NCI-H146 treated with DMSO at 0.1 percent for 48 hours (cell line): ENCODE measurements around the gene PHACTR4.
"Not testable (repeated sequence)": the region's sequence is repeated elsewhere in the genome, so short reads cannot be mapped to it uniquely, and the experiment has no call there.

Experiments
- DNase-seq: peaks from one replicate; lab custom pipeline; 2025; ENCODE audit not compliant: unreplicated experiment; lab: John Stamatoyannopoulos, UW

PHACTR4 gene

DNA sequence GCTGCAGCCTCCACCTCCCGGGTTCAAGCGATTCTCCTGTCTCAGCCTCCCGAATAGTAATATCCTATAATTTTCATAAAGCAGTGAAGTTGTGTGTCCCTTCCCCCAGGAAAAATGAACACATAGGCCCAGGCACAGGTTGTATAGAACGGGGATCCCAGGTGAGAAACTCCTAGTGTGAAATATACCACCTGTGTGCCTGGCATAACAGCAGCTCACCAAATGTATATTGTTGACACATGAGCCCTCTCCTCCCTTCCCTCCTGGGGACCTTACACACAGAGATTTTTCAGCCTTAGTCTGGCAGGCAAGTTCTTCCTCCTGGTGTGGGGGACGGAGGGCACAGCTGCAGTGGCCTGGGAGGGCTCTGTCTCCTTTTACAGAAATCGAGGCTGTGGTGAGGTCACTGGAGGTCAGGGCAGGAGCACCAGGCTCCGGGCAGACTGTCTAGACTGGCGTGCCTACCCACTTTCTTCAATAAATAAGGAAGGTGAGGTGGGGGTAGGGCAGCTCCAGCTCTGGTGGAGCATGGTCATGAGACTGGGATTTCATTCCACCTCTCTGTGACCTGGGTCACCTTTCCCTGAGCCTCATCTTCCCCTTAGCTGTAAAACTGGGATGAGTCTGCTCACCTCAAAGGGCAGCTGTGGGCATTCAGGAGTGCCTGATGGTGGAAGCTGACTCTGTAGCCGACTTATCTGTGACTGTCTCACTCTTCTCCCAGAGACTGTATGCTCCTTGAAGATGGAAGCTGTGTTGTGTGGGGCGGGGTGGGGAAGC is 150.6 kb downstream of the PHACTR4 start:
- DNase-seq = no peak

DNA sequence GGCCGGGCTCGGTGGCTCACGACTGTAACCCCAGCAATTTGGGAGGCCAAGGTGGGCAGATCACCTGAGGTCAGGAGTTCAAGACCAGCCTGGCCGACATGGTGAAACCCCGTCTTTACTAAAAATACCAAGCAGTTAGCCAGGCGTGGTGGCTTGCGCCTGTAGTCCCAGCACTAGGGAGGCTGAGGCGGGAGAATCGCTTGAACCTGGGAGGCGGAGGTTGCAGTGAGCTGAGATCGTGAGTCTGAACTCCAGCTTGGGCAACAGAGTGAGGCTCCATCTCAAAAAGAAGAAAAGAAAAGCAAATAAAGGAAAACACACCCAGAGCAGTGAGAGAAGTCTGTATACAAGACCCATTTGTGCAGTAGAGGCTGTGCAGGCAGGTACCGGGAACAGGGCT is 151.3 kb downstream of the PHACTR4 start:
- DNase-seq = not testable (repeated sequence)

DNA sequence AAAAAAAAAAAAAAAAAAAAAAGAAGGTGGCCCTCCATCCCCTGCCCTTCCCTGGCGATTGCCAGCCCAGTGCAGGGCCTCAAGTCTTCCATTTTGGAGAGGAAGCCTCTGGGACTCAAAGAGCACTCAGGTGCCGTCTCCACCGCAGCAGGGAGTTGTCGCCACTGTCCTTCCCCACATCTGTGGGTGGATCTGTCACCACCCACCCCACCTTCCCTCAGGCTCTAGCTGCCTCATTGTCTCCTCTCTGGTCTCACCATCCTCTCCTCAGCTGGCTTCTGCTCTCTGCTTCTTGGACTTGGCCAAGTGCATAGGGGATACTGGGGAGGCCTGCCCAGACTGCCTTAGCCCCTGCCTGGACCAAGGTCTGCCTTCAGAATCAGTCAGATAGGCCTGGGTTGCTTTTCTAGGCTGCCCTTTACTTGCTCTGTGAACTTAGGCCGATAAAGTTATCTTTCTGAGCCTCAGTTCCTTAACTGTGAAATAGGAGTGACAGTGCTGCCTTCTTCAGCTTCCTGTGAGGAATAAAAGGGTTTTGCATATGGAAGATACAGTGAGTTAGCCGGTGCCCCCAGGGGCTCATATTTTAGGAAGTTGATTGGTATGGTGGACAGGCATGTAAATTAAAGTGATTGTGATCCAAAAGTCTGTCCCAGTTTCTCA is 152.1 kb downstream of the PHACTR4 start:
- DNase-seq = no peak

DNA sequence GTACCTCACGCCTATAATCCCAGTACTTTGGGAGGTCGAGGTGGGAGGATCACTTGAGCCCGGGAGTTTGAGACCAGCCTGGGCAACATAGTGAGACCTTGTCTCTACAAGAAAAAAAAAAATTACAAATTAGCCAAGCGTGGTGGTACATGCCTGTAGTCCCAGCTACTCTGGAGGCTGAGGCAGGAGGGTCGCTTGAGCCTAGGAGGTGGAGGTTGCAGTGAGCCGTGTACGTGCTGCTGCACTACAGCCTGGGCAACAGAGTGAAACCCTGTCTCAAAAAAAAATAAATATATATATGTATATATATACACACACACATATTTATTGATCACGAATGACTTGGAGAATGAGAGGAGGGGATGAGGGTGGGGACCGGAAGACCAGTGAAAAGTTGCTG is 153.0 kb downstream of the PHACTR4 start:
- not testable (repeated sequence) for DNase-seq

DNA sequence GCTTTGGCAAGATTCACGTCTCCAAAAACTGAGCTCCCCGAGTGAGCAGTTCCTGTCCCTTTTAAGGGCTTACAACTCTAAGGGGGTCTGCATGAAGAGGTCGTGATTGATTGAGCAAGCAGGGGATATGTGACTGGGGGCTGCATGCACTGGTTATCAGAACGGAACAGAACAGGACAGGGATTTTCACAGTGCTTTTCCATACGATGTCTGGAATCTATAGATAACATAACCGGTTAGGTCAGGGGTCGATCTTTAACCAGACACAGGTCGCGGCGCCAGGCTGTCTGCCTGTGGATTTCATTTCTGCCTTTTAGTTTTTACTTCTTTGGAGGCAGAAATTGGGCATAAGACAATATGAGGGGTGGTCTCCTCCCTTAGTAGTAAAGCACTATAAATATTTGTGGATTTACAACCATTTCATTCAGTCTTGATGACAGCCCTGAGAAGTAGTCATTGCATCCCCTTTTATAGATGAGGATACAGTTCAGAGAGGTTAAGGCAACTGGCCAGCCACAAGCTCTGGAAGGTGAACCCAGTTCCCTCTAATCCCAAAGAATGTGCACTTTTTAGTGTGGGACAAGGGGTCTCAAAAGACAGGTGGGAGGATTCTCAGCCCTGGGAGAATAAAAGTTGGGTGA is 155.6 kb downstream of the PHACTR4 start:
- DNase-seq = not testable (repeated sequence)

DNA sequence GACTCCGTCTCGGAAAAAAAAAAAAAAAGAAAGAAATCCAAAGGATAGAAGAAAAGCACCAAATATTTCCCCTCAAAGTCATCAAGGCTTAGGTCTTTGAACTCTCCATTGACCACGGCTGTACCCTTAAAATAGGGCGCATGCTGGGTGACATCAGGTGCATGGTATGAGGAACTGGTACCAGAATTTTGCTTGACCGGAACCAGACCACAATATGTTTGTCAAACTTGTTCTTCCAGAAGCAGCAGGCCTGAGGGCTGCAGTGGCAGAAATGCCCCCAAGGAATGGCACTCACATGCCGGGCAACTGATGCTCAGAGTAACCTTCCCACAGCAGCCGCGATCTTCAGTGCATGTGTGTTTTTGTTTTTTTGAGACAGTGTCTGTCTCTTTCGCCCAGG is 157.3 kb downstream of the PHACTR4 start:
- DNase-seq = no peak

DNA sequence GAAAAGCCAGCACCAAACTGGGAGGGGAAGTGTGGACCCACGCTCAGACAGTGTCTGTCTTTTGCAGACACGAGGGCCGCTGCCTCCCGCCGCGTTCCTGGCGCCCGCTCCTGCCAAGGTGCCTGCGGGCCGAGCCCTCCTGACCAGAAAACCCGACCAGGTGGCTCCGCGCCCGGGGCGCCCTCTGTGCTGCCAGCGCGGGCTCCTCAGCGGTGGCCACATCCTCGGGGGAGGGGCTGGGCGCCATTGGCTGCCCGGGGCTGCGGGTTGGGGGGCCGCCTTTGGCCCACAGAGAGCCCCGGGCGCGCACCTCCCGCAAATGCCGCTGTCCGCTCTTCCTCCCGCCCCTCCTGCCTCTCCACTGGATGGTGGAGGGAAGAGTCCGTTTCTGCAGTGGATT is 160.9 kb downstream of the PHACTR4 start:
- no peak for DNase-seq

DNA sequence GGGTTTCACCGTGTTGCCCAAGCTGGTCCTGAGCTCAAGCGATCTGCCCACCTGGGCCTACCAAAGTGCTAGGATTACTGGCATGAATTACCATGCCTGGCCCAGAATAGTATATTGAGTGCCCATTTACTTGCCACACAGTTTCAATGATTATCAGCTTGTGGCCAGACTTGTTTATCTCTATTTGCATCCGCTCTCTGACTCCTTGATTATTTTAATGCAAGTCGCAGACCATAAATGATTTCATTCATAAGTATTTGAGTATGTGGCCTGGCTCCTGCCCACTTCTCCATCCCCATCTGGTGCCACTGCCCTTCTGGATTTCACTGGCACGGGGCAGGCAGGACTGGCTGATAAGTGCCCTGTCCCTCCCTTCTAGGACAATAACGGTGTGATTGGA is 165.1 kb downstream of the PHACTR4 start:
- DNase-seq = no peak

DNA sequence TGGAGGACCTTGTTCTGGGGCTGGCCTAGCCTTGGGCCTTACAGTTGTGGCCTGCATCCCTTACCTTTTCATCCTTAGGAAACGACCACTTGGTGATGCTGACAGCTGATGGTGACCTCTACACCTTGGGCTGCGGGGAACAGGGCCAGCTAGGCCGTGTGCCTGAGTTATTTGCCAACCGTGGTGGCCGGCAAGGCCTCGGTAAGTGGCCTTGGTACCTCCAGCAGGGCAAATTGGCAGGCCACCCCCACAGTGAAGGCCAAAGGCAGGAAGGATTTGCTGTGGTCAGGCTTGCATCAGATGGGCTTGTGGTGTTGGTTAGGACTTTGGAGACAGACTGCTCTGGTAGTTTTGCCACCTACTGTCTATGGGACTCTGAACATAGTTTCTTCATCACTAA is 165.6 kb downstream of the PHACTR4 start:
- DNase-seq = no peak

DNA sequence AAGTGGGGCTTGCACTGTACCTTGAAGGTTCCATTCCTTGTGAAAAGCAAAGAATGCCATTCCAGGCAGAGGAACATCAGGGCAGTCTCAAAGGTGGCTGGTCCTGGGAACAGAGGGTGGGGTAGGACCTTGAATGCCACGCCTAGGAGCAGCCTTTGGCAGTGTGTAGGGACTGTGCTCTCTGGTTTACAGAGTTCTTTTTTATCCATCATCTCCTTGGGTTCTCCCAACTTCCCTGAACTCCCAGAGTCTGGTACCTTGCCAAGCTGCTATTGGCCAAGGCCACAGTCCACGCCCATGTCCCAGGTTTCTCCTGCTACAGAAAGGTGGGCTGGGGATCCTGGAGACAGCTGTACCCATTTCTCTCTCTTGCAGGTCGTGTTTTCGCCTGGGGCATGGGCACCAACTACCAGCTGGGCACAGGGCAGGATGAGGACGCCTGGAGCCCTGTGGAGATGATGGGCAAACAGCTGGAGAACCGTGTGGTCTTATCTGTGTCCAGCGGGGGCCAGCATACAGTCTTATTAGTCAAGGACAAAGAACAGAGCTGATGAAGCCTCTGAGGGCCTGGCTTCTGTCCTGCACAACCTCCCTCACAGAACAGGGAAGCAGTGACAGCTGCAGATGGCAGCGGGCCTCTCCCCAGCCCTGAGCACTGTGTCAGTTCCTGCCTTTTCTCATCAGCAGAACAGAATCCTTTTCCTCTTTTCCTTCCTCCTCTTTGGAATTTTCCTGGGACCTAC is 168.1 kb downstream of the PHACTR4 start:
- no peak for DNase-seq

DNA sequence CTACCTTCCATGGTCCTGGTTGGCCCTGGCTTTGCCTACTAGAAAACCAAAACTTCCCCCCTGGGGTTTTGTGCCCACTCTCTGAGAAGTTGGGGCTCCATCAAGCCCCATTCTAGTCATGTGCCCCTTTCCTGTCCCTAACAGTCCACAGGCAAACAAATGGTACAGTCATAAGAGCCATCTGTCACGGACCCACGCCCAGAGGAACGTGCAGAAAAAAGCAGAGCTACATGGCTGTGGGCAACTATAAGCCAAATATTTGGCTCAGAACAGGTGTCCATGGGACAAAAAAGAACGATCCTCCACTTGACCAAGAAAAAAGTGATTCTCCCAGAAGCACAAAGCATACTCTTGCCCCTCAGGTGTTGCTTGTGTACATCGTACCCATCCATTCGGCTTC is 168.7 kb downstream of the PHACTR4 start:
- no peak for DNase-seq

DNA sequence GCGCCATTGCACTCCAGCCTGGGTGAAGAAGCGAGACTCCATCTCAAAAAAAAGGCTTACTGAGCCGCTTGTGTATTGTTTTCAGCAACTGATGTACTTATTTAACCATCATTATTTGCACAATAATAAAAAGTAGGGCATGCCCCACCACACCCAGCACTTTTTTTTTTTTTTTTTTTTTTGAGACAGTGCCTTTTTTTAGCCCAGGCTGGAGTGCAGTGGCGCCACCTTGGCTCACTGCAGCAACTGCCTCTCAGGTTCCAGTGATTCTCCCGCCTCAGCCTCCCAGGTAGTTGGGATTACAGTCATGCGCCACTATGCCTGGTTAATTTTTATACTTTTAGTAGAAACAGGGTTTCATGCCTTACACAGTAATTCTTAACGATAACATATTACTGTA is 171.1 kb downstream of the PHACTR4 start:
- DNase-seq = no peak

DNA sequence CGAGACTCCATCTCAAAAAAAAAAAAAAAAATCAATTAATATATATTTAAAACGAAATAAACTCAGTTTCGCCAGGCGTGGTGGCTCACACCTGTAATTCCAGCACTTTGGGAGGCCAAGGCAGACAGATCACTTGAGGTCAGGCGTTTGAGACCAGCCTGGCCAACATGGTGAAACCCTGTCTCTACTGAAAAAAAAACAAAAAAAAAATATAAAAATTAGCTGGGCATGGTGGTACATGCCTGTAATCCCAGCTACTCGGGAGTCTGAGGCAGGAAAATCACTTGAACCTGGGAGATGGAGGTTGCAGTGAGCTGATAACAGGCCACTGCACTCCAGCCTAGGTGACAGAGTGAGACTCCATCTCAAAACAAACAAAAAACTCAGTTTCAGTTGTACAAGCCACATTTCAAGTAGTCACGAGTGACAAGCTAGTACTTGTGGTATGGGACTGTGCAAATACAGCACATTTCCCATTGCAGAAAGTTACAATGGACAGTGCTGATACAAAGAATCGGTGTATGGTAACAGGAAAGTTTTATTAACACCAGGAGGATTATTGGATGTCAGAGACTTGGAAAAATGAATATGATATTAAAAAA is 172.0 kb downstream of the PHACTR4 start:
- not testable (repeated sequence) for DNase-seq

DNA sequence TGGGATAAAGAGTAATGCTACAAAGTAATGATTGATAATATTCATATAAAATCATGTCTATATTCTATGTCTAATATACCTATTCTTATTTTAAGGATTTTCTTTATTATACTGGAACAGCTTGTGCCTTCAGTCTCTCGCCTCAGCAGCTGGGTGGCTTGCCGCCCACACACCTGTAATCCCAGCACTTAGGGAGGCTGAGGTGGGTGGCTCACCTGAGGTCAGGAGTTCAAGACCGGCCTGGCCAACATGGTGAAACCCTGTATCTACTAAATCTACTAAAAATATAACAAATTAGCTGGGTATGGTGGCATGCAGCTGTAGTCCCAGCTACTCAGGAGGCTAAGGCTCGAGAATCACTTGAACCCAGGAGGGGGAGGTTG is 175.7 kb downstream of the PHACTR4 start:
- no peak for DNase-seq

DNA sequence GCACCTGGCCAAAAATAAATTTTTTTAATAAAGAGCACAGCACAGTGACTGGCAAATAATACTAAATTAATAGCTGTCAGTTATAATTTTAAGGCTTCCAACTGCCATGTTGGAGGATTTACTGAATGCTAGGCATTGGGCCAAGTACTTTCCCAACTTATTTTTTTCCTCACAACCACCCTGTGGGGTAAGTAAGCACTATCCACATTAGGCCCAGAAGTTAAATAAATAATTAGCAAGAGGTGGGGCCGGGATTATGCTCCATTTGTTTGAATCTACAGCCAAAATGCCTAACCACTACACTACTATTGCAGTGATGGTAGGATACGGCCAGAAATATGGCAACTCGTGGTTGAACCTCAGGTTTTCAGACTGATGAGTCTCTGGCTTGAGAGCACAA is 178.8 kb downstream of the PHACTR4 start:
- DNase-seq = no peak
